Mucosa of descending colon (tissue), 3 donors: ENCODE measurements around the gene AOC3. TPM values are rescaled to one million over a fixed set of nuclear protein-coding genes. Genes with fewer than 3 reads are reported as not detected.
A peak's percentile ranks its signal among the peaks of the same experiment; 100 is the strongest.

ENCODE experiments used
- ATAC-seq: fragments of 200-7000 bp; cut with Tn5 transposase; one replicate; pipeline ENCODE4 v1.9.1; 2020; ENCODE audit warnings: mild to moderate bottlenecking, moderate library complexity
- DNase-seq, 3 donors: peaks; one replicate each; pipeline ENCODE4 v3.0.0-alpha.2; 2020
- H3K36me3 ChIP-seq: fragments of 200-600 bp; one replicate; pipeline ENCODE4 v1.8.0; 2021; ENCODE audit warnings: low read depth, mild to moderate bottlenecking
- H3K4me1 ChIP-seq: fragments of 200-600 bp; one replicate; pipeline ENCODE4 v1.8.0; 2021; ENCODE audit warnings: low read depth, mild to moderate bottlenecking
- H3K4me3 ChIP-seq: fragments of 200-600 bp; one replicate; pipeline ENCODE4 v1.8.0; 2021; ENCODE audit warnings: mild to moderate bottlenecking
- H3K9me3 ChIP-seq: fragments of 200-600 bp; one replicate; pipeline ENCODE4 v1.8.0; 2021; ENCODE audit warnings: mild to moderate bottlenecking
- intact Hi-C, 2 donors: fragments of 100-400 bp; cut with DNase I in 1 of 2; cut with micrococcal nuclease in 1 of 2; formaldehyde crosslinking; loops; one replicate each; pipeline versions ENCODE4 v1.11.0 to v1.11.1; 2022; cut with DNase I, micrococcal nuclease
- total RNA-seq, 3 donors: library from RNA; stranded (reverse); fragmentation: NEBNext Ultra II Directional in 2 of 3; extraction: Animal tissue kit (Norgen Biotek cat#: 25700) in 2 of 3; gene quantifications; one replicate each; pipeline versions ENCODE4 v1.2.1 to v1.2.4, GENCODE V29; 2021 to 2023
- TF ChIP-seq, protein P1 (sequence below): fragments of 200-600 bp; IDR thresholded peaks from one replicate; pipeline ENCODE4 v1.8.0; 2022; ENCODE audit warnings: antibody characterized with exemption, mild to moderate bottlenecking
- donor health status: DM: no; HTN: no; CAD: no; lungs with moderate emphysema.
- donor health status: DM: no; HTN: no; CAD: no.
- donor health status: DM: no; HTN: yes; CAD: no.

The AOC3 gene
- total RNA-seq, 3 donors from 2014 or later: 10.6 to 175 (median 25.4) TPM

DNA sequence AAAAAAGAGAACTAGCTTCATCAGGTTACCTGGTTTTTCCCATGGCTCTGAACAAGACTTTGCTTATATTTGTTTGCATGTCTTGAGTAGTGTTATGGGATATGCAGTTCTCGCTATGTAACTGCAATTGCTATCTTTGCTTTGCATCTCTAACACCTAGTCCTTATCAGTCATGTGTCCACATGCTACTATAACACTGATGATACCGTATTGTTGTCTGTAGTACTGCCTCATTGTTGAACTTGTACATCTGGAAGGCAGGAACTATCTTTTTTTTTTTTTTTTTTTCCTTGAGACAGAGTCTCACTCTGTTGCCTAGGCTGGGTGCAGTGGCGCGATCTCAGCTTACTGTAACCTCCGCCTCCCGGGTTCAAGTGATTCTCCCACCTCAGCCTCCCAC, 15.3 kb upstream of the AOC3 start:
- Histone ChIP-seq H3K36me3 (peaks cover 7% of the 10 kb centered on the region), H3K9me3 (no peaks in the 10 kb centered on the region), H3K4me3 (no peak overlapping the region), H3K4me1 (peaks cover 13% of the 10 kb centered on the region)
- DNase-seq: no peak
- intact Hi-C loops: no loop called here
- no peak for ATAC-seq
- TF ChIP-seq, protein P1, sequence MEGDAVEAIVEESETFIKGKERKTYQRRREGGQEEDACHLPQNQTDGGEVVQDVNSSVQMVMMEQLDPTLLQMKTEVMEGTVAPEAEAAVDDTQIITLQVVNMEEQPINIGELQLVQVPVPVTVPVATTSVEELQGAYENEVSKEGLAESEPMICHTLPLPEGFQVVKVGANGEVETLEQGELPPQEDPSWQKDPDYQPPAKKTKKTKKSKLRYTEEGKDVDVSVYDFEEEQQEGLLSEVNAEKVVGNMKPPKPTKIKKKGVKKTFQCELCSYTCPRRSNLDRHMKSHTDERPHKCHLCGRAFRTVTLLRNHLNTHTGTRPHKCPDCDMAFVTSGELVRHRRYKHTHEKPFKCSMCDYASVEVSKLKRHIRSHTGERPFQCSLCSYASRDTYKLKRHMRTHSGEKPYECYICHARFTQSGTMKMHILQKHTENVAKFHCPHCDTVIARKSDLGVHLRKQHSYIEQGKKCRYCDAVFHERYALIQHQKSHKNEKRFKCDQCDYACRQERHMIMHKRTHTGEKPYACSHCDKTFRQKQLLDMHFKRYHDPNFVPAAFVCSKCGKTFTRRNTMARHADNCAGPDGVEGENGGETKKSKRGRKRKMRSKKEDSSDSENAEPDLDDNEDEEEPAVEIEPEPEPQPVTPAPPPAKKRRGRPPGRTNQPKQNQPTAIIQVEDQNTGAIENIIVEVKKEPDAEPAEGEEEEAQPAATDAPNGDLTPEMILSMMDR: no peak

DNA sequence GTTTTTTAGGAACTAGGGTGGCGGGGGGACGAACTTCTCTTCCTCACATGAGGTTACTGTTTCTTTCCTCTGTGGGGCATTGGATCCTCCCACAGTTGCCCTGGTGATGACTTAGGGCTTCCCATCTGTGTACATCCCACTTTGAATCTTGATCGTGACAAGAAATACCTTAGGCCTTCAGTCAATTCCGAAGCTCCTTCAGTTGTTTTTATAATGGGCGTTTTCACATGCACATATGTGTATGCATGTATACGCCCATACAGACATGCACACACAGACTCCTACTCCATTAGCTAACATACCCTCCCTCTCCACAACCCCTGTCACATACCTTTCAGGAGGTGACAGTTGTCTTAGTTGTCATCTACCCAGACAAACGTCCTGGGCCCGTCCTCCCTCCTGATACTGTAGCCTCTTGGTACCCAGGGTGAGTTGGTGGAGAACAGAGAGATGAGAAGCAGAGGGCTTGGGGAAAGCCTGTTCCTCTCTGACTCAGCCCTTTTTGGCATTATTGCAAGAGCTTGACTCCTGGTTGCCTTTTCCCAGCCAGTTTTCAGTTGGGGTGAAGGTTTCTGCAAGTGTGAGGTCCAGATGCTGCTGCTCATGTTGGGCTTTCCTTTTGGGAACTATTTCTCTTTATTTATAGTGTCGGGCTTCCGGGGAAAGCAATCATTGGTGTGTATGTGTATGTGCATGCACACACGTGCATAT, 8.9 kb upstream of the AOC3 start:
- Histone ChIP-seq H3K4me3 (no peak overlapping the region), H3K36me3 (peaks cover 7% of the 10 kb centered on the region), H3K9me3 (no peaks in the 10 kb centered on the region), H3K4me1 (no peaks in the 10 kb centered on the region)
- no peak for DNase-seq
- no peak for ATAC-seq
- TF ChIP-seq, protein P1: no peak
- intact Hi-C loops: loop anchor here (5.0 kb wide), 1 partner anchor 95 kb away; no protein-coding TSS in a partner anchor

DNA sequence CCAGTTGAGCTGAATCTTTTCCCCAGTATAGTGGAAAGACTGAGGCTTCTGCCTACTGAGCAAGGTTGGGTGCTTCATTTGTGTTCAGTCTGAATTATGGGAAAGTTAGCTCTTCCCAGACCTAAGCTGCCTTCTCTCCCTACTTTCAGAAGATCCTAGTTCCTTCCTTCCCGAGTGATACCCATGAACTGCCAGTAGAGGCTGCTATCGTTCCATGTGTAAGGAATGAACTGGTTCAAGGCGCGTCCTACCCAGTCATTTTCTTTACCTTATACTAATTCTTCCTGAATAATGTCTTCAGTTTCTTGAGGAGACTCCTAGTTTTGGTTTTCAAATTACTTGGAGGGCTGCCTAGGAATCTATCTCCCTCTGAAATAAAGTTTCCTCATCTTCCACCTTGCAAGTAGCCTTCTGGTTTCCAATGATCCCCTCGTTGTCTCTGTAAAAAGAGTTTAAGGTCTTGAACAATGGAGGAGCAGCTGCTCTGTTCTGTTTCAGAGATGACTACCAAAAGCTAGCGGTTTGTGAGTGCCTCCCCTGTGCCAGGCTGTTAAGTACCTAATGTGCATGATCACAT, 7.6 kb upstream of the AOC3 start:
- Histone ChIP-seq H3K36me3 (peaks cover 7% of the 10 kb centered on the region), H3K9me3 (no peaks in the 10 kb centered on the region), H3K4me3 (no peak overlapping the region), H3K4me1 (no peaks in the 10 kb centered on the region)
- intact Hi-C loops: loop anchor here (5.0 kb wide), 1 partner anchor 94 kb away; no protein-coding TSS in a partner anchor
- TF ChIP-seq, protein P1: peak; percentile 62
- peak in 1 of 3 donors; percentile 48 for DNase-seq
- ATAC-seq: peak; percentile 85

DNA sequence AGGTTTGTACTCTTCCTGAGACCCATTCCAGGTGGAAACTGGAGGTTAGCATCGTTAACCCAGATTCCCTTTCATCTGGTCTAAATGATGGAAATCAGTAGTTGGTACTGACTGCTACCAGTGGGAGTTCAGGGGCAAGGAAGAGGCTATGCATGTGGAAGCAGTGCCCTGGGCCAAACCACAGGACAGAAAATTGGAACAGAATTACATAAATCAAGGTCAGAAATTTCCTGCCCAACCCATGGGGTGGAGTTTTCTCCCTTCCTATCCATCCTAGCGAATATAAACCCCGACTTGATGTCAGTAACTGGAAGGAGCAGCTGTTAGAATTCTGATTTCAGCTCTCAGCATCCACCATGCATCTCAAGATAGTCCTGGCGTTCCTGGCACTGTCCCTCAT, 6.7 kb upstream of the AOC3 start, which contains the start of gene AOC2:
Gene AOC2 (plus strand): TSS at position 310 of the 400 bp plus-strand sequence. CDS start 47 bp downstream, at position 357.
- intact Hi-C loops: loop anchor here (5.0 kb wide), 1 partner anchor 93 kb away; no protein-coding TSS in a partner anchor
- no peaks in the 10 kb centered on the region for H3K4me1 ChIP-seq
- H3K9me3 ChIP-seq: no peaks in the 10 kb centered on the region
- TF ChIP-seq, protein P1: no peak
- no peak within 1 kb of the TSS for H3K4me3 ChIP-seq
- DNase-seq (no peak), ATAC-seq (no peak)
- H3K36me3 ChIP-seq: peaks cover 7% of the 10 kb centered on the region

DNA sequence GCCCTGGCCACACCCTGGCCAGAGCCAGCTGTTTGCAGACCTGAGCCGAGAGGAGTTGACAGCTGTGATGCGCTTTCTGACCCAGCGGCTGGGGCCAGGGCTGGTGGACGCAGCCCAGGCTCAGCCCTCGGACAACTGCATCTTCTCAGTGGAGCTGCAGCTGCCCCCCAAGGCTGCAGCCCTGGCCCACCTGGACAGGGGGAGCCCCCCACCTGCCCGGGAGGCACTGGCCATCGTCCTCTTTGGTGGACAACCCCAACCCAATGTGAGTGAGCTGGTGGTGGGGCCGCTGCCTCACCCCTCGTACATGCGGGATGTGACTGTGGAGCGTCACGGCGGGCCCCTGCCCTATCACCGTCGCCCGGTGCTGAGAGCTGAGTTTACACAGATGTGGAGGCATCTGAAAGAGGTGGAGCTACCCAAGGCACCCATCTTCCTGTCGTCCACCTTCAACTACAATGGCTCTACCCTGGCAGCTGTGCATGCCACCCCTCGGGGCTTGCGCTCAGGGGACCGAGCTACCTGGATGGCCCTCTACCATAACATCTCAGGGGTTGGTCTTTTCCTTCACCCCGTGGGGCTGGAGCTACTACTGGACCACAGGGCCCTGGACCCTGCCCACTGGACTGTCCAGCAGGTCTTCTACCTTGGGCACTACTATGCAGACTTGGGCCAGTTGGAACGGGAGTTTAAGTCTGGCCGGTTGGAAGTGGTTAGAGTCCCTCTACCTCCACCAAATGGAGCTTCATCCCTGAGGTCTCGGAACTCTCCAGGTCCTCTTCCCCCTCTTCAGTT, 6.0 kb upstream of the AOC3 start:
- TF ChIP-seq, protein P1: no peak
- ATAC-seq (no peak), DNase-seq (no peak)
- no peaks in the 10 kb centered on the region for H3K4me1 ChIP-seq
- no peaks in the 10 kb centered on the region for H3K9me3 ChIP-seq
- no peak overlapping the region for H3K4me3 ChIP-seq
- peaks cover 6% of the 10 kb centered on the region for H3K36me3 ChIP-seq
- intact Hi-C loops: loop anchor here (5.0 kb wide), 1 partner anchor 92 kb away; no protein-coding TSS in a partner anchor
